RWPE1 (cell line): Measurements from ENCODE around the gene PSD4.

Experiments used
- CTCF ChIA-PET: fragments of 350-600 bp; sonication (Branson Sonifier 250); formaldehyde crosslinking; extraction: SDS; loops from one replicate; lab custom pipeline; 2021; lab: Yijun Ruan, JAX
- POLR2A ChIA-PET: fragments of 400-600 bp; formaldehyde crosslinking; extraction: SDS; loops from one replicate; lab custom pipeline; 2020; ENCODE audit warnings: antibody characterized with exemption; ENCODE audit not compliant: low non-redundant PET; lab: Yijun Ruan, JAX
- DNase-seq: peaks from one replicate; pipeline ENCODE4 v3.0.0; 2012; ENCODE audit warnings: low spot score
- H3K27ac ChIP-seq: fragments of 450-650 bp; 2 replicates; pipeline ENCODE4 v1.5.1; 2017
- TF ChIP-seq, protein P1 (sequence below): fragments of 450-650 bp; conservative IDR thresholded peaks from 2 replicates; pipeline ENCODE4 v1.5.1; 2017; ENCODE audit warnings: low read depth, mild to moderate bottlenecking

PSD4 gene

DNA sequence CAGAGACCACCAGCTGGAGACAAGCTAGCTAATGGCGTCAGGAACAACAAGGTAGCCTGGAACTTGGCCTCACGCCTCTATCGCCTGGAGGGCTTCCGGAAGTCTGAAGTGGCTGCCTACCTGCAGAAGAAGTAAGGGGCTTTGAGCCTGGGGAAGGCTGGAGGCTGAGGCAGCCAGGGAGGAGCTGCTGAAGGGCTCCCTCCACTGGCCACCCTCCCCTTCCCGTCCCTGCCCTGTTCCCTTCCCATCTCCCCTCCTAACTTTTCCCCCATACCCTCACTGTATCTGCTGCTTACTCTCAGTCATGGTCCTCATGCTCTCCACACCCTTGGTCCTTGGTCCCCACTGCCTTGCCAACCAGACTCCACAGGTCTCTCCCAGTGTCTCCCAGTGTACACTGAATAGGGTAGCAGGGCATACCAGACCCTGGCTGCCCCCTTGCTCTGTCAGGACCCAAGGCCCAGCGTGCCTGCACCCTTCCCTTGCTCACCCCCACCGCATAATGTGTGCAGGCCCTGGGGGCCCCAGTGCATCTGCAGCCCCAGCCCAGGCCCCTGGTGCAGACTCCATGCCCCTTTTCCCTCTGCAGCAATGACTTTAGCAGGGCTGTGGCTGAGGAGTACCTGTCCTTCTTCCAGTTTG is 18.8 kb downstream of the PSD4 start:
- TF ChIP-seq, protein P1, sequence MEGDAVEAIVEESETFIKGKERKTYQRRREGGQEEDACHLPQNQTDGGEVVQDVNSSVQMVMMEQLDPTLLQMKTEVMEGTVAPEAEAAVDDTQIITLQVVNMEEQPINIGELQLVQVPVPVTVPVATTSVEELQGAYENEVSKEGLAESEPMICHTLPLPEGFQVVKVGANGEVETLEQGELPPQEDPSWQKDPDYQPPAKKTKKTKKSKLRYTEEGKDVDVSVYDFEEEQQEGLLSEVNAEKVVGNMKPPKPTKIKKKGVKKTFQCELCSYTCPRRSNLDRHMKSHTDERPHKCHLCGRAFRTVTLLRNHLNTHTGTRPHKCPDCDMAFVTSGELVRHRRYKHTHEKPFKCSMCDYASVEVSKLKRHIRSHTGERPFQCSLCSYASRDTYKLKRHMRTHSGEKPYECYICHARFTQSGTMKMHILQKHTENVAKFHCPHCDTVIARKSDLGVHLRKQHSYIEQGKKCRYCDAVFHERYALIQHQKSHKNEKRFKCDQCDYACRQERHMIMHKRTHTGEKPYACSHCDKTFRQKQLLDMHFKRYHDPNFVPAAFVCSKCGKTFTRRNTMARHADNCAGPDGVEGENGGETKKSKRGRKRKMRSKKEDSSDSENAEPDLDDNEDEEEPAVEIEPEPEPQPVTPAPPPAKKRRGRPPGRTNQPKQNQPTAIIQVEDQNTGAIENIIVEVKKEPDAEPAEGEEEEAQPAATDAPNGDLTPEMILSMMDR, result no peak
- DNase-seq, result no peak
- ChIA-PET POLR2A (no interaction called here), CTCF (interaction anchor here (0.6 to 1.9 kb wide), 4 partner anchors 55 to 208 kb away, joined by 4 to 9 read pairs (median 4); no protein-coding TSS in a partner anchor)
- H3K27ac ChIP-seq, result no peak overlapping the region

DNA sequence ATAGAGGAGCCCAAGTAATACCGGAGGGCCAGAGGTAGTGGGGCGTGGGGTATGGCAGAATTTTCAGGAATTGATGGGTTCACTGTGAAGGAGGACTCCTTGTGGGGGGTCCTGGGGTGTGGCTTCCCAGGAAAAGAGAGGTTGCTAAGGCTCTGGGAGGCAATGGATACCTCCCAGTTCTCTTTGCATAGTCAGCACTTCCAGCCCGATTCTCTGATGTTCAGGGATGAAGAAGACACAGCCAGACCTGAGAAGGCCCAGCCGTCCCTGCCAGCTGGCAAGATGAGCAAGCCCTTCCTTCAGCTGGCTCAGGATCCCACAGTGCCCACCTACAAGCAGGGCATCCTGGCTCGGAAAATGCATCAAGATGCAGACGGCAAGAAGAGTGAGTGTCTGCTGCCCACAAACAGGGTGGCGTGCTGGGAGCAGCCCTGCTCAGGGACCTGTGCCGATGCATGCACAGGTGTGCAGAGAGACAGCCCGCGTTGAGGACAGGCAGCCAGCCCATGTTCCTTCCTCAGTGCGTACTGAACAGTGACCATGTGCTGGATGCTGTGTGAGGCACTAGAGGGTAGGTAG is 22.2 kb downstream of the PSD4 start:
- no peak overlapping the region for H3K27ac ChIP-seq
- TF ChIP-seq, protein P1, result no peak
- POLR2A ChIA-PET, result no interaction called here
- DNase-seq, result no peak
- CTCF ChIA-PET, result no interaction called here

DNA sequence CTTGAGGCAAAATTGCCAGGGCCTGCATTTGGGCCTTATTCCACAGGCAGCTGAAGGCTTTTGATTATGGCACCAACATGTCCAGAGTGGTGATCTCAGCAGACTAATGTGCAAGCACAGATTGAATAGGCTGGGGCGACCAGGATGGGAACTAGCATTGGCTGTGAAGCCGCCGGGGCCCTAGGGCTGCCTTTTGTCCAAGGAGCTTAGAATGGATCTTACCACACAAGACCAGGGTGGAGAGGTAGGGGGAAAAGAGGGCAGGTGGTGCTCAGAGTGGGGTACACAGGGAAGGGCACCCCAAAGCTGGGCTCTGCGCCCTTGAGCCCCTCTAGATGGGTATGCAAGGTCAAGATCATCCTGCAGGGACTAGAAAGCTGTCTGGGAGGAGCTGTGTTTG is 23.1 kb downstream of the PSD4 start:
- TF ChIP-seq, protein P1, result no peak
- H3K27ac ChIP-seq, result no peak overlapping the region; the same call in 1 of the 2 replicates
- no peak for DNase-seq
- ChIA-PET POLR2A (no interaction called here), CTCF (interaction anchor here (0.6 kb wide), 2 partner anchors 34 to 174 kb away, joined by 3 to 4 read pairs; no protein-coding TSS in a partner anchor)

DNA sequence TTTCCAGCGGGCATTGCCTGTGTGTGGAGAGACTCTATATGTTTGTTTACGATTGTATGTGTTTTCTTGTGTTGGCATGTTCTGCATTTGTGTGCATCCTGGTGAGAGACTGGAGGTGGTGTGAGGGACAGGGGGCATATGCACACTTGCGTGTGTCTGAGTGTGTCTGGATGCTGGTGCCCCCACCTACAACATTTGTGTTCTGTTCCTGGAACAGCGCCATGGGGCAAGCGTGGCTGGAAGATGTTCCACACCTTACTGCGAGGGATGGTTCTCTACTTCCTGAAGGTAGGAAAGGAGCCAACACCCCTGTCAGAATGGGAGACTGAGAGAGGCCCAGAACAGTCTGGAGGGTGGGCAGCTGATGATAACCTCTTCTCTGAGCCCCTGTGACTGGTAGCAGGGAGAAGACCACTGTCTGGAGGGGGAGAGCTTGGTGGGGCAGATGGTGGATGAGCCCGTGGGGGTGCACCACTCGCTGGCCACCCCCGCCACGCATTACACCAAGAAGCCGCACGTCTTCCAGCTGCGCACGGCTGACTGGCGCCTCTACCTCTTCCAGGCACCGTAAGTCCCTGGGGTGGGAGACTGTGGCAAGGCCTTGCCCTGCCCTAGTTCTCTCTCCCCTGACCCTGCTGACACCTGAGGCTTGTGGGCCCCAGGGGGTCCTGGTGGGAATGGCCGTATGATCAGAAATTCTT is 23.7 kb downstream of the PSD4 start:
- ChIA-PET POLR2A (no interaction called here), CTCF (interaction anchor here (1.3 to 3.3 kb wide), 3 partner anchors 58 to 118 kb away, joined by 5 to 20 read pairs (median 10); no protein-coding TSS in a partner anchor)
- TF ChIP-seq, protein P1, result no peak
- H3K27ac ChIP-seq, result peak overlapping the region; percentile 90
- DNase-seq, result no peak

DNA sequence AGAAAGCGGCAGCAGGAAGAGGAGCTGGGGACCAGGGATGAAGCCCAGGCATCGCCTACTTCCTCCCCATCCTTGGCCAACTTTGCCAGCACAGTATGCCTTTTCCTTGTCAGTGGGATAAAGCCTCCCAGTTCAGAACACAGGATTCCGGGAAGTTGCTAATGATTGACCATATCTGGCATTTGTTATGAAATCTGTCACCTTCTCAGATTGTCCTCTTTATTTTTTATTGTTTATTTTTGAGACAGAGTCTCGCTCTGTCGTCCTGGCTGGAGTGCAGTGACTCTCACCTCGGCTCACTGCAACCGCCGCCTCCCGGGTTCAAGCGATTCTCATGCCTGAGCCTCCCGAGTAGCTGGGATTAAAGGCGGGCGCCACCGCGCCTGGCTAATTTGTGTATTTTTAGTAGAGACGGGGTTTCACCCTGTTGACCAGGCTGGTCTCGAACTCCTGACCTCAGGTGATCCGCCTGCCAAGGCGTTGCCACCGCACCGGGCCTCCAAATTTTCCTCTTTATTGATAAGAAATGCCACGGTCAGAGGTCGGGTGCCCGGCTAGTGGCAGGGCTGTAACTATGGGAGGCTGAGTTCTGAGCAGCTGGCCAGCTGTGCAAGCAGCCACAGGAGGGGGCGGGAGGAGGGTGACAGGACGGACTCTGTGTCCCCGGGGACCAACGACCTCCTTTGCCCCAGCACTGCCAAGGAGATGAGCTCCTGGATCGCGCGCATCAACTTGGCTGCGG is 24.4 kb downstream of the PSD4 start:
- no peak for DNase-seq
- CTCF ChIA-PET, result interaction anchor here (0.6 to 3.3 kb wide), 18 partner anchors 17 to 229 kb away, joined by 3 to 20 read pairs (median 5); no protein-coding TSS in a partner anchor
- H3K27ac ChIP-seq, result peak overlapping the region; percentile 90
- POLR2A ChIA-PET, result interaction anchor here (0.6 to 1.0 kb wide), 3 partner anchors 20 to 65 kb away, joined by 3 to 4 read pairs (median 3); no protein-coding TSS in a partner anchor
- TF ChIP-seq, protein P1, result no peak
